Epithelial cell of esophagus (primary cell): Measurements from ENCODE around the gene RNU1-3.
"Not testable (repeated sequence)": the region's sequence is repeated elsewhere in the genome, so short reads cannot be mapped to it uniquely, and the experiment has no call there.

Source experiments
- DNase-seq: peaks from one replicate; pipeline ENCODE4 v3.0.0; 2010; ENCODE audit warnings: low read depth
- H3K4me3 ChIP-seq: 2 replicates; pipeline ENCODE4 v1.5.1; 2011; ENCODE audit warnings: mild to moderate bottlenecking, low read length, control low read depth

Gene RNU1-3

GRCh38 chr1:16699440-16699839, 32.7 kb upstream of the RNU1-3 start:
- H3K4me3 ChIP-seq, DNase-seq: not testable (repeated sequence)

- not testable (repeated sequence) for DNase-seq, H3K4me3 ChIP-seq
Measured at GRCh38 chr1:16697152-16697551, 30.4 kb upstream of the RNU1-3 start.

GRCh38 chr1:16696507-16697150, 29.9 kb upstream of the RNU1-3 start:
- not testable (repeated sequence) for DNase-seq

GRCh38 chr1:16694308-16694702, 27.6 kb upstream of the RNU1-3 start:
- not testable (repeated sequence) for DNase-seq, H3K4me3 ChIP-seq

More at GRCh38 chr1:16696507-16697150, 29.9 kb upstream of the RNU1-3 start:
- not testable (repeated sequence) for H3K4me3 ChIP-seq

- not testable (repeated sequence) for H3K4me3 ChIP-seq, DNase-seq
Measured at GRCh38 chr1:16693449-16694307, 26.9 kb upstream of the RNU1-3 start.

- H3K4me3 ChIP-seq, DNase-seq: not testable (repeated sequence)
Measured at GRCh38 chr1:16692717-16693448, 26.1 kb upstream of the RNU1-3 start.

GRCh38 chr1:16692283-16692682, 25.5 kb upstream of the RNU1-3 start:
- not testable (repeated sequence) for H3K4me3 ChIP-seq, DNase-seq

GRCh38 chr1:16690971-16691682, 24.4 kb upstream of the RNU1-3 start:
- not testable (repeated sequence) for DNase-seq, H3K4me3 ChIP-seq

- H3K4me3 ChIP-seq, DNase-seq: not testable (repeated sequence)
Measured at GRCh38 chr1:16687132-16687800, 20.5 kb upstream of the RNU1-3 start.

GRCh38 chr1:16685445-16686371, 19.0 kb upstream of the RNU1-3 start:
- not testable (repeated sequence) for DNase-seq, H3K4me3 ChIP-seq

- DNase-seq, H3K4me3 ChIP-seq: not testable (repeated sequence)
Measured at GRCh38 chr1:16684738-16685337, 18.1 kb upstream of the RNU1-3 start.

- DNase-seq, H3K4me3 ChIP-seq: not testable (repeated sequence)
Measured at GRCh38 chr1:16684152-16684551, 17.4 kb upstream of the RNU1-3 start.

GRCh38 chr1:16682803-16683202, 16.1 kb upstream of the RNU1-3 start:
- H3K4me3 ChIP-seq, DNase-seq: not testable (repeated sequence)

GRCh38 chr1:16680366-16680765, 13.6 kb upstream of the RNU1-3 start:
- DNase-seq, H3K4me3 ChIP-seq: not testable (repeated sequence)
